GM19328 (cell line): ENCODE measurements around the gene PAK1IP1.
A peak's percentile ranks its signal among the peaks of the same experiment; 100 is the strongest.
"Not testable (repeated sequence)": the region's sequence is repeated elsewhere in the genome, so short reads cannot be mapped to it uniquely, and the experiment has no call there.

Experiments used
- ATAC-seq: cut with Tn5 transposase; IDR thresholded peaks from one replicate; pipeline ENCODE4 v1.9.1; 2021; ENCODE audit warnings: mild to moderate bottlenecking, moderate library complexity; ENCODE audit not compliant: unreplicated experiment

Gene PAK1IP1

GRCh38 chr6:10740061-10740460 lies 45.3 kb downstream of the PAK1IP1 start:
- no peak for ATAC-seq

- ATAC-seq, result not testable (repeated sequence)
These were observed 46.9 kb downstream of the PAK1IP1 start for GRCh38 chr6:10741643-10742042.

DNA sequence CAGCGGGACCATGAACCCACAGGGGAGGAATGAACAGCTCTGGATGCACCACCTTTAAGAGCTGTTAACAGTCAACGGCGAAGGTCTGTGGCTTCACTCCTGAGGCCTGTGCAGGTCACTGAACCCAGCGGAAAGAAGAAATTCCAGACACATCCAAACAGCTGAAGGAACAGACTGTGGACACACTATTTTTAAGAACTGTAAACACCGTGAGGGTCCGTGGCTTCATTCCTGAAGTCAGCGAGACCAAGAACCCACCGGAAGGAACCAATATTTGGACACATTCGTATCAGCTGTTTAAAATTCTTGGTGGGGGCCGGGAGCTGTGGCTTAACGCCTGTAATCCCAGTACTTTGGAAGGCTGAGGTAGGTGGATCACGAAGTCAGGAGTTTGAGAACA lies 47.5 kb downstream of the PAK1IP1 start:
- no peak for ATAC-seq

GRCh38 chr6:10743515-10743914 lies 48.7 kb downstream of the PAK1IP1 start:
- no peak for ATAC-seq

DNA sequence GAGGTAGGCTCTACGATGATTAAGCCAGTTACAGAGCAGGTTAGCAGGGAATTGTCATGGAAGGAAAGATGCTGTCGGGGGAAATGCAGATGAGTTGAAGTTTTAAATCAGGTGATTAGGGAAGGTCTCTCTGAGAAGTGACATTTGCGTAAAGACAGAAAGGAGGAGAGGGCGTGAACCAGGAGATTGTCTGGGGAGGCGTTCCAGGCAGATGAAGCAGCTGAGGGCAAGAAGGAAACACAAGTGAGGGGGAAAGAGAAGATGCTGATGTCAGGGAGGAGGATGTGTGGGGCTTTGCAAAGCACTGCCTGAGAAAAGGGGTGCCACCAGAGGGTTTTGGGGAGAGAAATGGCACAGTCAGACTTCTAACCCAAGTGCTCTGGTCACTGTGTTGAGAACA lies 50.3 kb downstream of the PAK1IP1 start:
- no peak for ATAC-seq

GRCh38 chr6:10746915-10747250 lies 52.1 kb downstream of the PAK1IP1 start:
- ATAC-seq, result no peak

GRCh38 chr6:10747251-10747972 lies 52.6 kb downstream of the PAK1IP1 start, which contains the start of gene TMEM14B:
TMEM14B (plus strand) TSS chr6:10747805; CDS start chr6:10749246, 1,441 bp downstream.
- peak; percentile 98 for ATAC-seq

DNA sequence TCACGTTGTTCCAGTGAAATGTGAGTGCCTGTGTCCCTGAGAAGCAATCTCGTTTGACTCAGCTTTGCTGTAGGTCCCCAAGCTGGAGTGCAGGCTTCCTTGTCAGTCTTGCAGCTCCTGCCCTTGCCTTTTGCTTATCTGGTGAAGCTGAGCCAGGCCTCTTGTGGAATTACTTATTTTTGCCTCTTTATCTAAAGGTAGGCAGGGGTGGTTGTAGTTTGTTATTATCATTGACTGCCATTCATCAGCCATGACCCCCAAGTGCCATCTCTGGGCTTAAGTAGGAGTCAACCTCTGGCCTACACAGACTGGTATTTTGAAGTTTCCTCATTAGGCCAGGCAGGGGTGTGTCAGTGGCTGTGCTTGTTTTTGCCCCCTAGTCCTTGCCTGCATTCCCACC lies 55.0 kb downstream of the PAK1IP1 start:
- ATAC-seq, result no peak

GRCh38 chr6:10750568-10750967 lies 55.8 kb downstream of the PAK1IP1 start:
- ATAC-seq, result not testable (repeated sequence)

- not testable (repeated sequence) for ATAC-seq
These were observed 57.0 kb downstream of the PAK1IP1 start for GRCh38 chr6:10751757-10752156.

- no peak for ATAC-seq
These were observed 61.3 kb downstream of the PAK1IP1 start for GRCh38 chr6:10756085-10756484.
